Endothelial cell of umbilical vein (primary cell): ENCODE results near the gene SPINT2. TPM values are rescaled to one million over a fixed set of nuclear protein-coding genes. Genes with fewer than 3 reads are reported as not detected.

ENCODE experiments used
- BruUV-seq: library from RNA; stranded (reverse); fragments of 400-500 nt; replicated peaks from 2 replicates; lab custom pipeline; 2021; lab: Mats Ljungman, UMichigan
- CTCF ChIA-PET: fragments of 300-600, 350-600 bp; sonication (Branson Sonifier 250); formaldehyde crosslinking; loops from one replicate; lab custom pipeline; 2021; ENCODE audit warnings: antibody characterized with exemption, inconsistent platforms; lab: Charles Lee
- POLR2A ChIA-PET: fragments of 300-600, 350-600 bp; sonication (Branson Sonifier 250); formaldehyde crosslinking; loops from one replicate; lab custom pipeline; 2021; ENCODE audit warnings: antibody characterized with exemption, inconsistent platforms; lab: Charles Lee
- DNase-seq: peaks from one replicate; pipeline ENCODE4 v3.0.0-alpha.2; 2011; ENCODE audit warnings: low read depth, low spot score
- FAIRE-seq: peaks from 2 replicates; lab custom pipeline; 2011; peaks lifted over from hg19 to GRCh38; lab: Jason Lieb, UNC
- H2AFZ ChIP-seq: 2 replicates; pipeline ENCODE4 v1.6.0; 2012; ENCODE audit warnings: low read depth, low read length, control low read depth, inconsistent platforms
- H3K27ac ChIP-seq: 2 replicates; pipeline ENCODE4 v1.5.1; 2011; ENCODE audit warnings: low read depth, mild to moderate bottlenecking, control low read depth, low read length, moderate library complexity; ENCODE audit not compliant: insufficient read depth
- H3K27me3 ChIP-seq, 2 experiments: 2 replicates each; pipeline versions ENCODE4 v1.6.0 to v1.6.1; 2011; ENCODE audit warnings: low read length in 2 of 2, mixed read lengths in 1 of 2; ENCODE audit not compliant: control insufficient read depth in 2 of 2, insufficient read depth in 2 of 2
- H3K36me3 ChIP-seq, 2 experiments: 2 replicates in 1 of 2; 3 replicates in 1 of 2; pipeline ENCODE4 v1.5.1; 2011; ENCODE audit warnings: low read length in 2 of 2, mild to moderate bottlenecking in 1 of 2, moderate library complexity in 1 of 2; ENCODE audit not compliant: control insufficient read depth in 2 of 2, insufficient read depth in 2 of 2; ENCODE audit errors: extremely low read depth in 1 of 2
- H3K4me1 ChIP-seq: 3 replicates; pipeline ENCODE4 v1.5.1; 2011; ENCODE audit warnings: mild to moderate bottlenecking, low read length; ENCODE audit not compliant: control insufficient read depth, insufficient read depth; ENCODE audit errors: extremely low read depth
- H3K4me2 ChIP-seq: 2 replicates; pipeline ENCODE4 v1.6.1; 2011; ENCODE audit warnings: low read length, control low read depth, mixed read lengths; ENCODE audit not compliant: insufficient read depth
- H3K4me3 ChIP-seq, 3 experiments: fragments of 200-600 bp in 1 of 3; sonication (generic), shearing (Covaris generic) in 1 of 3; replicated peaks in 1 of 3; 2 replicates each; pipeline ENCODE4 v1.5.1; 2011 to 2016; ENCODE audit warnings: control low read depth in 3 of 3, low read length in 3 of 3, mild to moderate bottlenecking in 2 of 3, inconsistent platforms in 1 of 3, low read depth in 1 of 3, moderate library complexity in 1 of 3; ENCODE audit not compliant: insufficient read depth in 1 of 3
- H3K79me2 ChIP-seq: 2 replicates; pipeline ENCODE4 v1.6.0; 2012; ENCODE audit warnings: low read length, inconsistent platforms; ENCODE audit not compliant: control insufficient read depth, insufficient read depth
- H3K9ac ChIP-seq: replicated peaks from 2 replicates; pipeline ENCODE3; 2011; ENCODE audit warnings: low read length, control low read depth; ENCODE audit not compliant: insufficient read depth; ENCODE audit errors: extremely low read depth
- H3K9me1 ChIP-seq: replicated peaks from 3 replicates; pipeline ENCODE4 v1.6.0; 2011; ENCODE audit warnings: mild to moderate bottlenecking, low read length; ENCODE audit not compliant: control insufficient read depth, insufficient read depth; ENCODE audit errors: extremely low read depth
- H3K9me3 ChIP-seq: replicated peaks from 2 replicates; pipeline ENCODE4 v1.5.1; 2012; ENCODE audit warnings: low read length, inconsistent platforms; ENCODE audit not compliant: control insufficient read depth, insufficient read depth
- H4K20me1 ChIP-seq: replicated peaks from 2 replicates; pipeline ENCODE3; 2011; ENCODE audit warnings: mild to moderate bottlenecking, low read length; ENCODE audit not compliant: control insufficient read depth, insufficient read depth; ENCODE audit errors: extremely low read depth
- EZH2 ChIP-seq: IDR thresholded peaks from 2 replicates; pipeline ENCODE4 v1.6.1; 2012; ENCODE audit warnings: borderline replicate concordance, low read depth, mild to moderate bottlenecking, moderate library complexity, low read length, inconsistent platforms; ENCODE audit not compliant: severe bottlenecking
- FOS ChIP-seq: IDR thresholded peaks from 2 replicates; pipeline ENCODE4 v1.6.1; 2011; ENCODE audit warnings: mild to moderate bottlenecking, low read length, moderate library complexity, borderline replicate concordance; ENCODE audit not compliant: insufficient read depth
- GATA2 ChIP-seq: IDR thresholded peaks from 2 replicates; pipeline ENCODE4 v1.7.0; 2011; ENCODE audit warnings: low read depth, mild to moderate bottlenecking, moderate library complexity, mixed read lengths, low read length; ENCODE audit not compliant: insufficient read length, insufficient read depth
- JUN ChIP-seq: IDR thresholded peaks from 2 replicates; pipeline ENCODE4 v1.6.1; 2011; ENCODE audit warnings: borderline replicate concordance, low read depth; ENCODE audit not compliant: insufficient read length, insufficient read depth
- MYC ChIP-seq: IDR thresholded peaks from one replicate; pipeline ENCODE4 v1.6.1; 2011; ENCODE audit warnings: mild to moderate bottlenecking, low read depth, low read length
- POLR2A ChIP-seq: IDR thresholded peaks from 2 replicates; pipeline ENCODE4 v1.6.1; 2012; ENCODE audit warnings: low read depth, mild to moderate bottlenecking, control low read depth, low read length
- POLR2AphosphoS5 ChIP-seq: IDR thresholded peaks from 2 replicates; pipeline ENCODE4 v1.6.1; 2012; ENCODE audit warnings: low read depth, mild to moderate bottlenecking, control low read depth, low read length, moderate library complexity; ENCODE audit not compliant: insufficient read depth
- dilution Hi-C: fragments of 300-500 bp; cut with MboI; formaldehyde crosslinking; loops from one replicate; pipeline ENCODE4 v1.15.0; 2019; ENCODE audit warnings: low sequenced_read_pairs; ENCODE audit not compliant: extremely low pct_ligation_motif_present
- intact Hi-C: fragments of 100-400 bp; cut with micrococcal nuclease; formaldehyde crosslinking; loops from one replicate; pipeline ENCODE4 v1.10.0; 2022
- polyA plus RNA-seq, 4 experiments: library from polyadenylated mRNA; depleted of rRNA in 3 of 4; stranded (reverse) in 3 of 4; unstranded in 1 of 4; fragments of >200 nt; gene quantifications; 2 replicates each; pipeline versions ENCODE4 v1.2.1 to v1.2.3, GENCODE V29; 2011 to 2012; ENCODE audit warnings: missing spikeins in 1 of 4
- total RNA-seq: library from RNA; stranded (reverse); gene quantifications from 2 replicates; pipeline ENCODE4 v1.2.3, GENCODE V29; 2021
- TF ChIP-seq, protein P1 (sequence below), 2 donors: IDR thresholded peaks; 1 replicate in 1 of 2; 2 replicates in 1 of 2; pipeline ENCODE4 v1.5.1; 2011; ENCODE audit warnings: low read length in 2 of 2, mild to moderate bottlenecking in 2 of 2, moderate library complexity in 2 of 2, control low read depth in 1 of 2, inconsistent platforms in 1 of 2, low read depth in 1 of 2; ENCODE audit not compliant: insufficient read depth in 1 of 2; ENCODE audit errors: extremely low read depth in 1 of 2
- TF ChIP-seq, protein P2 (sequence below): IDR thresholded peaks from 2 replicates; pipeline ENCODE4 v1.6.1; 2011; ENCODE audit not compliant: insufficient read depth, insufficient read length

Gene SPINT2
- total and polyA plus RNA-seq, 2 donors (not counting 3 experiments of a cell fraction or from before 2014, with no cell fraction given): 28.9 to 46.6 TPM

DNA sequence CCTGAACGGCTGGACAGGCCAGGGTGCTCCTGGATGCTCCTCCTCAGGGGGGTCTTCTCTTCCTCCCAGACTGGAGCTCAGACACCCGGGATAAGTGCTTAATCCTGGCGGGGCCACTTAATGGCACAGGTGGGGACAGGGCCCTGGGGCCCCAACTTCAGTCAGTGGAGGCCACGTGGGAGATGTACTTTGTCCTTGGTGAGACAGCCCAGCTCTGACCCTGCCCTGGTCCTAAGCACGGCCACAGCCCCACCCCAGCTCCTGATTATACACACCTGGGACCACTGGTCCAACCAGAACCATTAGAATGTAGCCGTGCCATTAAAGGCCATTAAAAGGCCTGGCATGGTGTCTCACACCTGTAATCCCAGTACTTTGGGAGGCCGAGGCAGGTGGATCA is 16.0 kb upstream of the SPINT2 start:
- H3K27me3 ChIP-seq: no peaks in the 10 kb centered on the region
- TF ChIP-seq JUN (no peak), FOS (no peak), MYC (no peak), POLR2A (no peak), GATA2 (no peak), EZH2 (no peak), POLR2AphosphoS5 (no peak)
- TF ChIP-seq, protein P1, sequence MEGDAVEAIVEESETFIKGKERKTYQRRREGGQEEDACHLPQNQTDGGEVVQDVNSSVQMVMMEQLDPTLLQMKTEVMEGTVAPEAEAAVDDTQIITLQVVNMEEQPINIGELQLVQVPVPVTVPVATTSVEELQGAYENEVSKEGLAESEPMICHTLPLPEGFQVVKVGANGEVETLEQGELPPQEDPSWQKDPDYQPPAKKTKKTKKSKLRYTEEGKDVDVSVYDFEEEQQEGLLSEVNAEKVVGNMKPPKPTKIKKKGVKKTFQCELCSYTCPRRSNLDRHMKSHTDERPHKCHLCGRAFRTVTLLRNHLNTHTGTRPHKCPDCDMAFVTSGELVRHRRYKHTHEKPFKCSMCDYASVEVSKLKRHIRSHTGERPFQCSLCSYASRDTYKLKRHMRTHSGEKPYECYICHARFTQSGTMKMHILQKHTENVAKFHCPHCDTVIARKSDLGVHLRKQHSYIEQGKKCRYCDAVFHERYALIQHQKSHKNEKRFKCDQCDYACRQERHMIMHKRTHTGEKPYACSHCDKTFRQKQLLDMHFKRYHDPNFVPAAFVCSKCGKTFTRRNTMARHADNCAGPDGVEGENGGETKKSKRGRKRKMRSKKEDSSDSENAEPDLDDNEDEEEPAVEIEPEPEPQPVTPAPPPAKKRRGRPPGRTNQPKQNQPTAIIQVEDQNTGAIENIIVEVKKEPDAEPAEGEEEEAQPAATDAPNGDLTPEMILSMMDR (IDR thresholded peaks at IDR 0.05; ENCODE audit: extremely low read depth in 1 of 2, insufficient read depth in 1 of 2, low read depth in 1 of 2, low read length in 2 of 2): no peak
- TF ChIP-seq, protein P2, sequence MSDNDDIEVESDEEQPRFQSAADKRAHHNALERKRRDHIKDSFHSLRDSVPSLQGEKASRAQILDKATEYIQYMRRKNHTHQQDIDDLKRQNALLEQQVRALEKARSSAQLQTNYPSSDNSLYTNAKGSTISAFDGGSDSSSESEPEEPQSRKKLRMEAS: no peak
- intact Hi-C loops (no loop called here), dilution Hi-C loops (no loop called here)
- no peak overlapping the region for H3K27ac ChIP-seq
- no peaks in the 10 kb centered on the region for H3K9me1 ChIP-seq
- FAIRE-seq: no peak
- no peaks in the 10 kb centered on the region for H3K79me2 ChIP-seq
- no peaks in the 10 kb centered on the region for H3K36me3 ChIP-seq
- CTCF ChIA-PET: interaction anchor here (2.1 kb wide), 1 partner anchor 87 kb away, joined by 10 read pairs; the partner anchor contains the start of gene CATSPERG
- H3K4me3 ChIP-seq: no peak overlapping the region
- DNase-seq: no peak
- POLR2A ChIA-PET: no interaction called here
- H3K9me3 ChIP-seq: no peaks in the 10 kb centered on the region
- H4K20me1 ChIP-seq: no peaks in the 10 kb centered on the region
- H3K9ac ChIP-seq: no peak overlapping the region
- H3K4me1 ChIP-seq: peaks cover 9% of the 10 kb centered on the region
- no peak overlapping the region for H3K4me2 ChIP-seq
- H2AFZ ChIP-seq: no peak overlapping the region
- BruUV-seq: no TSS peak
